GM12891 (cell line): ENCODE measurements around the gene CNOT3.

Experiments
- POLR2A ChIP-seq: IDR thresholded peaks from 2 replicates; pipeline ENCODE4 v1.6.1; 2011; ENCODE audit warnings: low read depth, low read length, control low read depth
- POLR2AphosphoS5 ChIP-seq: IDR thresholded peaks from 2 replicates; pipeline ENCODE4 v1.6.1; 2011; ENCODE audit warnings: low read depth, low read length, control low read depth
- POU2F2 ChIP-seq: IDR thresholded peaks from 2 replicates; pipeline ENCODE4 v1.6.1; 2011; ENCODE audit warnings: low read depth, mild to moderate bottlenecking, control low read depth, low read length, moderate library complexity
- SPI1 ChIP-seq: IDR thresholded peaks from 2 replicates; pipeline ENCODE4 v1.6.1; 2011; ENCODE audit warnings: low read depth, low read length, control low read depth
- TAF1 ChIP-seq: IDR thresholded peaks from 2 replicates; pipeline ENCODE4 v1.6.1; 2011; ENCODE audit warnings: low read depth, low read length, control low read depth

DNA sequence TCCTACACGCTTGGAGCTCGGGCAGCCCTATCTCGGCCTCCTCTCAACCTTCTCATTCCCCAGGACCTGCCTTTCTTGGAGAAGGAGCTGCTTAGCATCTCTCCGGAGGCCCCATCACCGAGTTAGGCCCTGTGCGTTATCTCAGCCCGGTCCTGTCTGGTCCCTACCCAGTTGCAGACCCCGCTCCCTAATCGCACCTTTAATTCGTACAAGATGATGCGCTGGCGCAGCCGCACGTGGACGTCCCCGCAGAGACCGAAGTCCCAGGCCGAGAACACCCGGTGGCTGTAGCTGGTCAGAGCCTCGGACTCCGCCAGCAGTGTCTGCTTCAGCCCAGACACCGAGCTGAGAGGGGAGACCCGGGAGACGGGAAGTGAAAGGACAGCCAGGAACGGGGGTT is 27.7 kb downstream of the CNOT3 start:
- no peak for TF ChIP-seq POLR2A
- TF ChIP-seq TAF1, result no peak
- no peak for TF ChIP-seq POLR2AphosphoS5
- no peak for TF ChIP-seq POU2F2
- TF ChIP-seq SPI1, result no peak
